A549 treated with dexamethasone at 1 μM for 4 hours (cell line): ENCODE results near the gene CACNA1E. TPM values are rescaled to one million over a fixed set of nuclear protein-coding genes. Genes with fewer than 3 reads are reported as not detected.

Experiments used
- total RNA-seq: library from RNA; stranded (reverse); fragments of 200-300 nt; extraction: Qiagen RNA extraction; gene quantifications from 5 replicates; pipeline ENCODE4 v1.2.3, GENCODE V29; 2022

Gene CACNA1E
- under 0.01 to 0.01 TPM (median 0.01 TPM) in 3 of 5 replicates, not detected in the others for total RNA-seq

DNA sequence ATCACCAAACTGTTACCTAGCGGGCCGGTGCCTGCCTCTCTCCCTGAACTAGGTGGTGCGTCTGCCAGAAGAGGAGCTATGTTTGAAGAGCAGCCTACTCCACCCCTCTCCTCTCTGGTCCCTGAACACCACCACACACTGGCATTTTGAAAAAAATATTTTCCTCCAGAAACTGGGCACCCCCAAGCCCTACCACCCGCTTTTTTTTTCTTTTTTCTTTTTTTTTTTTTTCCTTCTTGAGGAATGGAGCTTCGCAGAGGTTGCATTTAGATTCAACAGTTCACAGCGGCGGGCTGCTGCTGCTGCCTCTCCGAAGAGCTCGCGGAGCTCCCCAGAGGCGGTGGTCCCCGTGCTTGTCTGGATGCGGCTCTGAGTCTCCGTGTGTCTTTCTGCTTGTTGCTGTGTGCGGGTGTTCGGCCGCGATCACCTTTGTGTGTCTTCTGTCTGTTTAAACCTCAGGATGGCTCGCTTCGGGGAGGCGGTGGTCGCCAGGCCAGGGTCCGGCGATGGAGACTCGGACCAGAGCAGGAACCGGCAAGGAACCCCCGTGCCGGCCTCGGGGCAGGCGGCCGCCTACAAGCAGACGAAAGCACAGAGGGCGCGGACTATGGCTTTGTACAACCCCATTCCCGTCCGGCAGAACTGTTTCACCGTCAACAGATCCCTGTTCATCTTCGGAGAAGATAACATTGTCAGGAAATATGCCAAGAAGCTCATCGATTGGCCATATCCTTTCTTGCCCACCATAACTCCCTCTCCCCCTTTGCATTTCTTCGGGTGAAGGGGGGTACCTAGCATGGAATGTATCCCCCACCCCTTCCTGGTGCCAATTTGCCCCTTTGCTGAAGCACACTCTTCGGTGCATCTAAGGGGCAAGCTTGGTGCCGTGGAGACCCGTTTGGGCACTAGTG is at the start of gene CACNA1E:
Gene CACNA1E (plus strand): TSS at position 233 of the 911 bp plus-strand sequence. CDS start 228 bp downstream, at position 461.

